Measurements from ENCODE around the gene RFTN1. TPM values are rescaled to one million over a fixed set of nuclear protein-coding genes. Genes with fewer than 3 reads are reported as not detected.
A peak's percentile ranks its signal among the peaks of the same experiment; 100 is the strongest.

Gene RFTN1
- polyA plus RNA-seq, 3 donors from 2014 or later = 96.5 to 194 (median 109) TPM

GRCh38 chr3:16471897-16472296, 41.6 kb downstream of the RFTN1 start:
- peaks cover 81 to 92% of the 10 kb centered on the region in 2 donors for H3K4me1 Mint-ChIP-seq
- no peak for DNase-seq
- H3K36me3 Mint-ChIP-seq = peaks cover 20 to 58% (median 26%) of the 10 kb centered on the region in 3 donors
- peaks cover 0 to 1% (median 0%) of the 10 kb centered on the region in 6 donors for H3K9me3 Mint-ChIP-seq
- peak overlapping the region in 1 of 5 donors; percentile 7 for H3K4me3 Mint-ChIP-seq
- peaks cover 0 to 4% (median 3%) of the 10 kb centered on the region in 3 donors for H3K27me3 Mint-ChIP-seq (ENCODE audit: low read depth in 3 of 3)
- H3K27ac Mint-ChIP-seq = peak overlapping the region in 2 of 6 donors; percentile 13 to 18

- no peak for DNase-seq
- peaks cover 74 to 92% of the 10 kb centered on the region in 2 donors for H3K4me1 Mint-ChIP-seq
- H3K9me3 Mint-ChIP-seq = peaks cover 0 to 1% (median 0%) of the 10 kb centered on the region in 6 donors
- H3K36me3 Mint-ChIP-seq = peaks cover 20 to 54% (median 31%) of the 10 kb centered on the region in 3 donors
- peaks cover 0 to 3% (median 2%) of the 10 kb centered on the region in 3 donors for H3K27me3 Mint-ChIP-seq (ENCODE audit: low read depth in 3 of 3)
- no peak overlapping the region for H3K4me3 Mint-ChIP-seq
- H3K27ac Mint-ChIP-seq = peak overlapping the region in 5 of 6 donors; percentile 12 to 62 (median 36)
Observed at GRCh38 chr3:16470590-16470989, 42.9 kb downstream of the RFTN1 start.

GRCh38 chr3:16468336-16469098, 45.0 kb downstream of the RFTN1 start:
- no peaks in the 10 kb centered on the region for H3K9me3 Mint-ChIP-seq
- H3K4me1 Mint-ChIP-seq = peaks cover 70 to 92% of the 10 kb centered on the region in 2 donors
- no peaks in the 10 kb centered on the region for H3K27me3 Mint-ChIP-seq (ENCODE audit: low read depth in 3 of 3)
- peak overlapping the region in 3 of 5 donors; percentile 8 to 43 (median 18) for H3K4me3 Mint-ChIP-seq
- H3K36me3 Mint-ChIP-seq = peaks cover 26 to 44% (median 33%) of the 10 kb centered on the region in 3 donors
- no peak for DNase-seq
- peak overlapping the region in 5 of 6 donors; percentile 28 to 91 (median 82) for H3K27ac Mint-ChIP-seq

- H3K9me3 Mint-ChIP-seq = no peaks in the 10 kb centered on the region
- peak overlapping the region in 2 of 5 donors; percentile 43 to 65 for H3K4me3 Mint-ChIP-seq
- DNase-seq = no peak
- H3K36me3 Mint-ChIP-seq = peaks cover 26 to 44% (median 33%) of the 10 kb centered on the region in 3 donors
- peak overlapping the region; percentile 25 to 91 (median 86) for H3K27ac Mint-ChIP-seq
- peaks cover 69 to 92% of the 10 kb centered on the region in 2 donors for H3K4me1 Mint-ChIP-seq
- H3K27me3 Mint-ChIP-seq (ENCODE audit: low read depth in 3 of 3) = no peaks in the 10 kb centered on the region
Observed at GRCh38 chr3:16468002-16468335, 45.5 kb downstream of the RFTN1 start.

GRCh38 chr3:16467393-16467792, 46.1 kb downstream of the RFTN1 start:
- DNase-seq = peak in 2 of 3 donors; percentile 20 to 27
- Mint-ChIP-seq H3K4me3 (peak overlapping the region in 4 of 5 donors; percentile 9 to 65 (median 50)), H3K36me3 (peaks cover 26 to 44% (median 33%) of the 10 kb centered on the region in 3 donors), H3K27me3 (ENCODE audit: low read depth in 3 of 3) (no peaks in the 10 kb centered on the region), H3K27ac (peak overlapping the region; percentile 76 to 91 (median 86)), H3K9me3 (no peaks in the 10 kb centered on the region), H3K4me1 (peaks cover 69 to 92% of the 10 kb centered on the region in 2 donors)

- peaks cover 20 to 39% (median 28%) of the 10 kb centered on the region in 3 donors for H3K36me3 Mint-ChIP-seq
- peaks cover 71 to 92% of the 10 kb centered on the region in 2 donors for H3K4me1 Mint-ChIP-seq
- H3K27ac Mint-ChIP-seq = peak overlapping the region; percentile 45 to 90 (median 82)
- H3K4me3 Mint-ChIP-seq = peak overlapping the region in 1 of 5 donors; percentile 2
- H3K9me3 Mint-ChIP-seq = no peaks in the 10 kb centered on the region
- no peak for DNase-seq
- no peaks in the 10 kb centered on the region for H3K27me3 Mint-ChIP-seq (ENCODE audit: low read depth in 3 of 3)
Observed at GRCh38 chr3:16466822-16467221, 46.7 kb downstream of the RFTN1 start.

- Mint-ChIP-seq H3K4me1 (peaks cover 73 to 95% of the 10 kb centered on the region in 2 donors), H3K36me3 (peaks cover 5 to 20% (median 13%) of the 10 kb centered on the region in 3 donors), H3K27ac (peak overlapping the region in 4 of 6 donors; percentile 32 to 75 (median 50)), H3K27me3 (ENCODE audit: low read depth in 3 of 3) (no peaks in the 10 kb centered on the region), H3K4me3 (no peak overlapping the region), H3K9me3 (no peaks in the 10 kb centered on the region)
- DNase-seq = no peak
Observed at GRCh38 chr3:16464511-16465148, 48.9 kb downstream of the RFTN1 start.

- no peak for DNase-seq
- H3K4me3 Mint-ChIP-seq = no peak overlapping the region
- peaks cover 66 to 89% of the 10 kb centered on the region in 2 donors for H3K4me1 Mint-ChIP-seq
- H3K36me3 Mint-ChIP-seq = peaks cover 5 to 13% (median 8%) of the 10 kb centered on the region in 3 donors
- no peaks in the 10 kb centered on the region for H3K27me3 Mint-ChIP-seq (ENCODE audit: low read depth in 3 of 3)
- H3K9me3 Mint-ChIP-seq = no peaks in the 10 kb centered on the region
- H3K27ac Mint-ChIP-seq = peak overlapping the region; percentile 32 to 75 (median 54)
Observed at GRCh38 chr3:16463914-16464313, 49.6 kb downstream of the RFTN1 start.

- Mint-ChIP-seq H3K36me3 (peaks cover 5 to 10% (median 8%) of the 10 kb centered on the region in 3 donors), H3K27me3 (ENCODE audit: low read depth in 3 of 3) (no peaks in the 10 kb centered on the region), H3K27ac (peak overlapping the region; percentile 73 to 92 (median 88)), H3K4me3 (peak overlapping the region; percentile 7 to 61 (median 44)), H3K9me3 (no peaks in the 10 kb centered on the region), H3K4me1 (peaks cover 60 to 87% of the 10 kb centered on the region in 2 donors)
- DNase-seq = no peak
Observed at GRCh38 chr3:16463119-16463518, 50.4 kb downstream of the RFTN1 start.

GRCh38 chr3:16462679-16463078, 50.8 kb downstream of the RFTN1 start:
- H3K4me1 Mint-ChIP-seq = peaks cover 56 to 87% of the 10 kb centered on the region in 2 donors

GRCh38 chr3:16461463-16462245, 51.8 kb downstream of the RFTN1 start:
- no peak for DNase-seq
- peak overlapping the region; percentile 40 to 92 (median 84) for H3K27ac Mint-ChIP-seq
- no peaks in the 10 kb centered on the region for H3K9me3 Mint-ChIP-seq
- peaks cover 46 to 77% of the 10 kb centered on the region in 2 donors for H3K4me1 Mint-ChIP-seq
- H3K27me3 Mint-ChIP-seq (ENCODE audit: low read depth in 3 of 3) = no peaks in the 10 kb centered on the region
- no peak overlapping the region for H3K4me3 Mint-ChIP-seq
- H3K36me3 Mint-ChIP-seq = peaks cover 5 to 8% (median 6%) of the 10 kb centered on the region in 3 donors

More at GRCh38 chr3:16462679-16463078, 50.8 kb downstream of the RFTN1 start:
- peak overlapping the region; percentile 73 to 92 (median 88) for H3K27ac Mint-ChIP-seq
- no peaks in the 10 kb centered on the region for H3K9me3 Mint-ChIP-seq
- no peaks in the 10 kb centered on the region for H3K27me3 Mint-ChIP-seq (ENCODE audit: low read depth in 3 of 3)
- DNase-seq = peak; percentile 29 to 55 (median 40)
- H3K4me3 Mint-ChIP-seq = peak overlapping the region; percentile 7 to 61 (median 44)
- H3K36me3 Mint-ChIP-seq = peaks cover 5 to 8% (median 8%) of the 10 kb centered on the region in 3 donors

- no peak overlapping the region for H3K4me3 Mint-ChIP-seq
- no peaks in the 10 kb centered on the region for H3K9me3 Mint-ChIP-seq
- no peaks in the 10 kb centered on the region for H3K27me3 Mint-ChIP-seq (ENCODE audit: low read depth in 3 of 3)
- peak overlapping the region in 4 of 6 donors; percentile 22 to 80 (median 50) for H3K27ac Mint-ChIP-seq
- H3K4me1 Mint-ChIP-seq = peaks cover 42 to 70% of the 10 kb centered on the region in 2 donors
- DNase-seq = no peak
- peaks cover 5 to 6% (median 5%) of the 10 kb centered on the region in 3 donors for H3K36me3 Mint-ChIP-seq
Observed at GRCh38 chr3:16460886-16461285, 52.6 kb downstream of the RFTN1 start.

GRCh38 chr3:16460273-16460672, 53.2 kb downstream of the RFTN1 start:
- no peak for DNase-seq
- peak overlapping the region in 1 of 6 donors; percentile 53 for H3K27ac Mint-ChIP-seq
- H3K27me3 Mint-ChIP-seq (ENCODE audit: low read depth in 3 of 3) = no peaks in the 10 kb centered on the region
- peaks cover 0 to 5% (median 5%) of the 10 kb centered on the region in 3 donors for H3K36me3 Mint-ChIP-seq
- peaks cover 40 to 67% of the 10 kb centered on the region in 2 donors for H3K4me1 Mint-ChIP-seq
- no peak overlapping the region for H3K4me3 Mint-ChIP-seq
- no peaks in the 10 kb centered on the region for H3K9me3 Mint-ChIP-seq

Data from immature natural killer cell (primary cell).